HL-60 (cell line): ENCODE measurements around the gene TMEM204.

ENCODE experiments used
- DNase-seq, 2 experiments: peaks; one replicate each; pipeline ENCODE4 v3.0.0-alpha.2; 2010 to 2020; ENCODE audit warnings: low read depth in 1 of 2, low spot score in 1 of 2
- H3K27ac ChIP-seq: fragments of 250-450 bp; sonication (Bioruptor Pico); replicated peaks from 2 replicates; pipeline ENCODE4 v1.5.1; 2020; ENCODE audit warnings: mild to moderate bottlenecking, moderate library complexity
- H3K27me3 ChIP-seq: fragments of 250-450 bp; sonication (Bioruptor Pico); 2 replicates; pipeline ENCODE4 v1.5.1; 2021; ENCODE audit warnings: mild to moderate bottlenecking, moderate library complexity; ENCODE audit not compliant: insufficient read depth, poor library complexity, severe bottlenecking
- H3K4me3 ChIP-seq: replicated peaks from 2 replicates; pipeline ENCODE4 v1.5.1; 2011; ENCODE audit warnings: mild to moderate bottlenecking, control low read depth, low read length; ENCODE audit not compliant: insufficient read depth
- GABPA ChIP-seq: IDR thresholded peaks from 2 replicates; pipeline ENCODE4 v1.6.1; 2012; ENCODE audit warnings: low read depth
- POLR2AphosphoS5 ChIP-seq: IDR thresholded peaks from 2 replicates; pipeline ENCODE4 v1.6.1; 2012; ENCODE audit warnings: low read depth
- SPI1 ChIP-seq: IDR thresholded peaks from 2 replicates; pipeline ENCODE4 v1.6.1; 2012; ENCODE audit warnings: low read depth, mild to moderate bottlenecking, borderline replicate concordance
- long read RNA-seq: library from polyadenylated mRNA; unstranded; transcript quantifications from one replicate; pipeline ENCODE4 v2.0.0, GENCODE V29; 2020
- TF ChIP-seq, protein P1 (sequence below): IDR thresholded peaks from one replicate; pipeline ENCODE4 v1.5.1; 2011; ENCODE audit warnings: low read length, control low read depth, inconsistent platforms; ENCODE audit not compliant: insufficient read depth
- TF ChIP-seq, protein P2 (sequence below): IDR thresholded peaks from 2 replicates; pipeline ENCODE4 v1.6.1; 2012; ENCODE audit warnings: low read depth; ENCODE audit not compliant: insufficient replicate concordance

Gene TMEM204
- long read RNA-seq, partial matches to known transcripts, result 0 of 1 reads
- long read RNA-seq, other reads (novel, unspliced or antisense), result 1 of 1 reads

DNA sequence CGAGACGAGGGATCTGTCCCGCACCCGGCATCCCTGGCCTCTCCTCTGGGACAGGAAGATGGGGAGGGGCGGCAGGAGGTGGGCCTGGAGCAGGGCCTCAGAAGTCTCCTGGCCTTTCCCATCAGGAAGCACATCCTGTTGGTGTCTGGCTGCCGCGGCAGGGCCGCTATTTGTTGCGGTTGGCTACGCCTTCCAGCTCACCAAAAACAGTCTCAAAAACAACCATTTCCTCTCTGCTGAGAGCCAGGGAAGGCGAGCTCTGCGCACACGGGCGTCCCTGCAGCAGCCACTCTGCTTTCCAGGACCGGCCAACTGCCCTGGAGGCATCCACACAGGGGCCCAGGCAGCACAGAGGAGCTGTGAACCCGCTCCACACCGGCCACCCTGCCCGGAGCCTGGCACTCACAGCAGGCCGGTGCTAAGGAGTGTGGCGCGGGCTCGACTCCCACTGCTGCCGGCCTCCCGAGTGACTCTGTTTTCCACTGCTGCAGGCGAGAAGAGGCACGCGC, at the start of gene TMEM204:
TMEM204 (plus strand) TSS at position 224 of the 509 bp plus-strand sequence. CDS start 610 bp downstream, outside the sequence.
- TF ChIP-seq, protein P1, sequence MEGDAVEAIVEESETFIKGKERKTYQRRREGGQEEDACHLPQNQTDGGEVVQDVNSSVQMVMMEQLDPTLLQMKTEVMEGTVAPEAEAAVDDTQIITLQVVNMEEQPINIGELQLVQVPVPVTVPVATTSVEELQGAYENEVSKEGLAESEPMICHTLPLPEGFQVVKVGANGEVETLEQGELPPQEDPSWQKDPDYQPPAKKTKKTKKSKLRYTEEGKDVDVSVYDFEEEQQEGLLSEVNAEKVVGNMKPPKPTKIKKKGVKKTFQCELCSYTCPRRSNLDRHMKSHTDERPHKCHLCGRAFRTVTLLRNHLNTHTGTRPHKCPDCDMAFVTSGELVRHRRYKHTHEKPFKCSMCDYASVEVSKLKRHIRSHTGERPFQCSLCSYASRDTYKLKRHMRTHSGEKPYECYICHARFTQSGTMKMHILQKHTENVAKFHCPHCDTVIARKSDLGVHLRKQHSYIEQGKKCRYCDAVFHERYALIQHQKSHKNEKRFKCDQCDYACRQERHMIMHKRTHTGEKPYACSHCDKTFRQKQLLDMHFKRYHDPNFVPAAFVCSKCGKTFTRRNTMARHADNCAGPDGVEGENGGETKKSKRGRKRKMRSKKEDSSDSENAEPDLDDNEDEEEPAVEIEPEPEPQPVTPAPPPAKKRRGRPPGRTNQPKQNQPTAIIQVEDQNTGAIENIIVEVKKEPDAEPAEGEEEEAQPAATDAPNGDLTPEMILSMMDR, result no peak
- TF ChIP-seq GABPA (no peak), POLR2AphosphoS5 (no peak), SPI1 (no peak)
- TF ChIP-seq, protein P2, sequence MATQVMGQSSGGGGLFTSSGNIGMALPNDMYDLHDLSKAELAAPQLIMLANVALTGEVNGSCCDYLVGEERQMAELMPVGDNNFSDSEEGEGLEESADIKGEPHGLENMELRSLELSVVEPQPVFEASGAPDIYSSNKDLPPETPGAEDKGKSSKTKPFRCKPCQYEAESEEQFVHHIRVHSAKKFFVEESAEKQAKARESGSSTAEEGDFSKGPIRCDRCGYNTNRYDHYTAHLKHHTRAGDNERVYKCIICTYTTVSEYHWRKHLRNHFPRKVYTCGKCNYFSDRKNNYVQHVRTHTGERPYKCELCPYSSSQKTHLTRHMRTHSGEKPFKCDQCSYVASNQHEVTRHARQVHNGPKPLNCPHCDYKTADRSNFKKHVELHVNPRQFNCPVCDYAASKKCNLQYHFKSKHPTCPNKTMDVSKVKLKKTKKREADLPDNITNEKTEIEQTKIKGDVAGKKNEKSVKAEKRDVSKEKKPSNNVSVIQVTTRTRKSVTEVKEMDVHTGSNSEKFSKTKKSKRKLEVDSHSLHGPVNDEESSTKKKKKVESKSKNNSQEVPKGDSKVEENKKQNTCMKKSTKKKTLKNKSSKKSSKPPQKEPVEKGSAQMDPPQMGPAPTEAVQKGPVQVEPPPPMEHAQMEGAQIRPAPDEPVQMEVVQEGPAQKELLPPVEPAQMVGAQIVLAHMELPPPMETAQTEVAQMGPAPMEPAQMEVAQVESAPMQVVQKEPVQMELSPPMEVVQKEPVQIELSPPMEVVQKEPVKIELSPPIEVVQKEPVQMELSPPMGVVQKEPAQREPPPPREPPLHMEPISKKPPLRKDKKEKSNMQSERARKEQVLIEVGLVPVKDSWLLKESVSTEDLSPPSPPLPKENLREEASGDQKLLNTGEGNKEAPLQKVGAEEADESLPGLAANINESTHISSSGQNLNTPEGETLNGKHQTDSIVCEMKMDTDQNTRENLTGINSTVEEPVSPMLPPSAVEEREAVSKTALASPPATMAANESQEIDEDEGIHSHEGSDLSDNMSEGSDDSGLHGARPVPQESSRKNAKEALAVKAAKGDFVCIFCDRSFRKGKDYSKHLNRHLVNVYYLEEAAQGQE, result no peak
- no peak for DNase-seq
- no peaks in the 10 kb centered on the region for H3K27me3 ChIP-seq
- H3K27ac ChIP-seq, result no peak within 1 kb of the TSS
- no peak within 1 kb of the TSS for H3K4me3 ChIP-seq

DNA sequence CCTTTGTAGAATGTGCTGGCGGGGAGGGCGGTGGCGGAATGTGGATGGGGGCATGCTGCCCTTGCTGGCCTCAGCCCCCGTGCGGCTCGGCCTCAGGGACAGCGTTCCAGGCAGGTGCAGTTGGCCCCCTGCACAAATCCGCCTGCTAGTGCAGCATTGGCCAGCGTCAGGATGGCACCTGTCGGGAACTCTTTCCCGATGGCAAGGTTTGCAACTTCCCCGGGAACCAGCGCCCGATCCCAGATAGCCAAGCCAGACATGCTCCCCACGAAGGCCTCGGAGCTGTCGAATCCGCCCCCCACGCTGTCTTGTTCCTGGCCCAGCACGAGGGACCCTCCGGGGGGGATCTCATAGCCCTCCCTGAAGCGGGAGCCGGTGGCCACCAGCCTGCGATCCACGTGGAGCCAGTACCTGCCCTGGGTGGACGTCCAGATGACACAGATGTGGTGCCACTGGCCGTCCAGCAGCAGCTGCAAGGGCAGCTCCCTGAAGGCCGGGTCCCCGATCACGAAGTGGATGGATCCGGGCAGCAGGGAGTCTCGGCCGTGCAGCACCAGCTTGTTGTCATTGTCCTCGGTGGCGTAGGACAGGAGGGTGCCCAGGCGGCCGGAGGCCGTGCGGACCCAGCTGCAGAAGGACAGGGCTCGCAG, 47.5 kb upstream of the TMEM204 start:
- TF ChIP-seq, protein P2, result no peak
- TF ChIP-seq SPI1 (no peak), POLR2AphosphoS5 (no peak), GABPA (no peak)
- TF ChIP-seq, protein P1, result no peak

DNA sequence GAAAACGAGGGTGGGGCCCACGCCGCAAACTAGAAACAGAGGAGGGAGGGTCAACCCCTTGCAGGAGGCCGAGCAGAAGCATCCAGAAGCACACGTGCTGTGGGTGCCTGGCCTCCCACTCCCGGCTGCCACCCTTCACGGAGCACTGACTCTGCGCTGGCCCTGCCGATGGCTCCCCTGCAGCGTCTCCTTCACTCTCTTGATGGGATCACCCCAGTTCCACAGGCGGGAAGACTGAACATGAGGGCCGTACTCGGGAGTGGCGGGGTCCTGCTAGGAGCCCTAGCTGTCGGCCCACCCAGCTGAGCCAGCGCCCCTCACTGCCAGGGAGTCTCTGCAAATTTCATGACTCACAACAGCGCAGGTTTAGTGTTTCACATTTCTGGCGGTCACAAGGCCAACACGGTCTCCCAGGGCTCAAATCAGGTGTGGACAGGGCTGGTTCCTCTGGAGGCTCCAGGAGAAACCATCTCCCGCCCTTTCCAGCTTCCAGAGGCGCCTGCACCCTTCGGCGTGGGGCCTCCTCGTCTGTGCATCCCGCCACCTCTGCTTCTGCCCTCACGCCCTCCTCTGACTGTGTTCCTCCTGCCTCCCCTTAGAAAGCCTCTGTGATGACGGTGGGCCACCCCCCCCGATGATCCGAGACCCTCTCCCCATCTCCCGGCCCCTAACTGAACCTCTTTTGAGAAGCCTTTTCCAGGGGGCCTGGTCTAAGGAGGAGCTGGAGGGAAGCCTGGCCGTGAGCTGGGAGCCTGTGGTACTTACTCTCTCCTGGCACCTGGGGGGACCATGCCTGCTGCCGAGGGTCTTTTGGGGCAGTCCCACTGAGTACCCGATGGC, 46.7 kb upstream of the TMEM204 start:
- TF ChIP-seq GABPA (no peak), POLR2AphosphoS5 (no peak)
- TF ChIP-seq, protein P1, result no peak
- Histone ChIP-seq H3K27ac (peak overlapping the region; percentile 99), H3K27me3 (no peaks in the 10 kb centered on the region), H3K4me3 (peak overlapping the region; percentile 71)
- peak; percentile 15 to 68 for DNase-seq

More for the DNA sequence above, 47.5 kb upstream of the TMEM204 start:
- DNase-seq, result no peak
- no peaks in the 10 kb centered on the region for H3K27me3 ChIP-seq
- peak overlapping the region; percentile 99 for H3K27ac ChIP-seq
- peak overlapping the region; percentile 71 for H3K4me3 ChIP-seq
